DOHH2 (cell line): ENCODE data around the gene CBX7.

ENCODE experiments used
- H3F3A ChIP-seq: fragments of 200-600 bp; sonication (generic), shearing (Covaris generic); 2 replicates; pipeline ENCODE4 v1.6.0; 2016; ENCODE audit warnings: antibody characterized with exemption, mild to moderate bottlenecking; ENCODE audit not compliant: control insufficient read depth, insufficient read depth
- H3K27ac ChIP-seq: fragments of 200-600 bp; sonication (generic); 2 replicates; pipeline ENCODE4 v1.5.1; 2014; ENCODE audit warnings: low read depth, mild to moderate bottlenecking, low read length, moderate library complexity
- H3K27me3 ChIP-seq: fragments of 200-600 bp; sonication (generic); 2 replicates; pipeline ENCODE4 v1.6.1; 2014; ENCODE audit warnings: mild to moderate bottlenecking, low read length, mixed read lengths; ENCODE audit not compliant: control insufficient read depth
- H3K36me3 ChIP-seq: fragments of 200-600 bp; sonication (generic); 2 replicates; pipeline ENCODE4 v1.6.1; 2014; ENCODE audit warnings: mild to moderate bottlenecking, low read length, moderate library complexity, mixed read lengths; ENCODE audit not compliant: control insufficient read depth
- H3K4me1 ChIP-seq: fragments of 200-600 bp; sonication (generic); 2 replicates; pipeline ENCODE4 v1.6.1; 2014; ENCODE audit warnings: mild to moderate bottlenecking, low read length, mixed read lengths; ENCODE audit not compliant: control insufficient read depth
- H3K4me2 ChIP-seq: fragments of 200-600 bp; sonication (generic); 2 replicates; pipeline ENCODE4 v1.6.0; 2014; ENCODE audit warnings: mild to moderate bottlenecking, low read length, moderate library complexity
- H3K4me3 ChIP-seq: fragments of 200-600 bp; sonication (generic); 2 replicates; pipeline ENCODE4 v1.5.1; 2014; ENCODE audit warnings: mild to moderate bottlenecking, low read length, mixed read lengths
- H3K79me2 ChIP-seq: fragments of 200-600 bp; sonication (generic); 2 replicates; pipeline ENCODE4 v1.6.1; 2014; ENCODE audit warnings: mild to moderate bottlenecking, low read length, mixed read lengths; ENCODE audit not compliant: control insufficient read depth
- H3K9me2 ChIP-seq: fragments of 200-600 bp; sonication (generic); replicated peaks from 2 replicates; pipeline ENCODE4 v1.6.1; 2014; ENCODE audit warnings: mild to moderate bottlenecking, low read length, mixed read lengths; ENCODE audit not compliant: control insufficient read depth
- H3K9me3 ChIP-seq: fragments of 200-600 bp; sonication (generic); 2 replicates; pipeline ENCODE4 v1.6.1; 2014; ENCODE audit warnings: antibody characterized with exemption, low read length, mixed read lengths; ENCODE audit not compliant: control insufficient read depth, insufficient read depth
- H4K20me1 ChIP-seq: fragments of 200-600 bp; sonication (generic); 2 replicates; pipeline ENCODE4 v1.6.0; 2014; ENCODE audit warnings: low read depth, mild to moderate bottlenecking, antibody characterized with exemption, low read length, moderate library complexity; ENCODE audit not compliant: control insufficient read depth, insufficient read depth
- EZH2phosphoT487 ChIP-seq: fragments of 200-600 bp; sonication (generic); IDR thresholded peaks from 2 replicates; pipeline ENCODE4 v1.6.1; 2017; ENCODE audit warnings: borderline replicate concordance, mild to moderate bottlenecking, antibody characterized with exemption, low read length, moderate library complexity, mixed read lengths
- TF ChIP-seq, protein P1 (sequence below): fragments of 200-600 bp; sonication (generic); IDR thresholded peaks from one replicate; pipeline ENCODE4 v1.5.1; 2014; ENCODE audit warnings: antibody characterized with exemption, mild to moderate bottlenecking, low read depth, low read length; ENCODE audit not compliant: poor library complexity, severe bottlenecking

The CBX7 gene

DNA sequence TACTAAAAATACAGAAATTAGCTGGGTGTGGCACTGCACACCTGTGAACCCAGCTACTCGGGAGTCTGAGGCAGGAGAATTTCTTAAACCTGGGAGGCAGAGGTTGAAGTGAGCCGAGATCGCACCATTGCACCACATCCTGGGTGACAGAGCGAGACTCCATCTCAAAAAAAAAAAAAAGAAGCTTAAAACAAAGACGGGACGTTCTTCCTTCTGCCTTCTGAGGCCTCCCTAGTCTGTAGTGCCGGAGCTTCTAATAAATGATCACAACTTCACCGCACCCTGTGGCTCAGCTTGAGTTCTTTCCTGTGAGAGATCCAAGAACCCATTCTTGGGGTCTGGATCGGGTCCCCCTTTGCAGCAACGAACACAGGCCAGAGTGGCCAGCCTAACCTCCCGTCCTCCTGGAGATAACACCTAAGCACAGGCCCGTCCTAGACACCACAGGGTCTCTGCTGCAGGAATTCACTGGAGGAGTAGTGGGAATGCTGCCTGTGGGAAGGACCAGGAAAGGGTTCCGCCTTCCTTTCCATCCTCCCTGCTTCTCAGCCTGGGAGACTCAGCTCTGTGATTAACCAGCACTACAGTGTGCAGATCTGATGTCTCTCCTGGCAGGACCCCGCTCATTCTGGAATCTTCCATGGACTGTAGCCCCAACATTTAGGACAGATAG, 57.6 kb downstream of the CBX7 start:
- Histone ChIP-seq H3K36me3 (no peaks in the 10 kb centered on the region), H3K79me2 (no peaks in the 10 kb centered on the region), H4K20me1 (no peaks in the 10 kb centered on the region), H3F3A (0 out of 2 replicates have a peak, but pooled peaks cover 2% of the 10 kb centered on the region), H3K27ac (no peak overlapping the region), H3K4me2 (no peak overlapping the region), H3K4me1 (peaks cover 30% of the 10 kb centered on the region), H3K4me3 (no peak overlapping the region), H3K9me2 (no peaks in the 10 kb centered on the region), H3K9me3 (no peaks in the 10 kb centered on the region), H3K27me3 (no peaks in the 10 kb centered on the region)
- TF ChIP-seq EZH2phosphoT487 = no peak
- TF ChIP-seq, protein P1, sequence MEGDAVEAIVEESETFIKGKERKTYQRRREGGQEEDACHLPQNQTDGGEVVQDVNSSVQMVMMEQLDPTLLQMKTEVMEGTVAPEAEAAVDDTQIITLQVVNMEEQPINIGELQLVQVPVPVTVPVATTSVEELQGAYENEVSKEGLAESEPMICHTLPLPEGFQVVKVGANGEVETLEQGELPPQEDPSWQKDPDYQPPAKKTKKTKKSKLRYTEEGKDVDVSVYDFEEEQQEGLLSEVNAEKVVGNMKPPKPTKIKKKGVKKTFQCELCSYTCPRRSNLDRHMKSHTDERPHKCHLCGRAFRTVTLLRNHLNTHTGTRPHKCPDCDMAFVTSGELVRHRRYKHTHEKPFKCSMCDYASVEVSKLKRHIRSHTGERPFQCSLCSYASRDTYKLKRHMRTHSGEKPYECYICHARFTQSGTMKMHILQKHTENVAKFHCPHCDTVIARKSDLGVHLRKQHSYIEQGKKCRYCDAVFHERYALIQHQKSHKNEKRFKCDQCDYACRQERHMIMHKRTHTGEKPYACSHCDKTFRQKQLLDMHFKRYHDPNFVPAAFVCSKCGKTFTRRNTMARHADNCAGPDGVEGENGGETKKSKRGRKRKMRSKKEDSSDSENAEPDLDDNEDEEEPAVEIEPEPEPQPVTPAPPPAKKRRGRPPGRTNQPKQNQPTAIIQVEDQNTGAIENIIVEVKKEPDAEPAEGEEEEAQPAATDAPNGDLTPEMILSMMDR = no peak

DNA sequence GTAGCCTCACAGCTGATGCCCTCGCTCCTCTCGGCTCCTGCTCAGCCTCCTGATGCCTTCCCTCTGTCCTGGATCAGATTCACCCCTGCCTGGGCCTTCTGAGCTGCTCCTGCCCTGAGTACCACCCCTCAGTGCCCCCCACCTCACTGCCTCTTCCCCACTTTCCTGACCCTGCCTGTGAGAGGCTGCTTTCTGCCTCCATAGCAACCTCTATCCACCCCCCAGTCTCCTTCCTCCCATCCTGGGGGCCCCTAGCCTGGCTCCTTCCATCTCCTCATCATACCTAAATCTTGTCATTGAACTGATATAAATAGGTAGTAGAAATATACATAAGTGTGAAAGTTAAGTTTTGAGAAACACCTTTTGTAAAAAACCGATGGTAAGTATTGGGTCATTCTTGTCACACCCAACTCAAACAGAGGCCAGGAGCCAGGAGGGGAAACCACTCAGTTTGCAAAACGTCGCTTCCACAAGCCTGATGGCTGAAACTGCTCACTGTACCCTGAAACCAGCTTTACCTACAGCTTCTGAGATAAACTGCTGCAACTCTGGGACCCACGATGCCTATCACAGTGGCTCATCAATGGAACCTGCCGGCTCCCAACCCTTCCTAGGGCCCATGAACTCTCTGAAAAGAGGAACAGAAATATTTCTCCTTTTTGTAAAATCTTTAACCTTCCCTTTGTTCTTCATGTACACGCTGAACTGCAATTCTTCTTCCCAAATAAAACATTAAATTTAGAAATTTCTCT, 60.2 kb downstream of the CBX7 start:
- Histone ChIP-seq H3K9me2 (no peaks in the 10 kb centered on the region), H3K9me3 (no peaks in the 10 kb centered on the region), H3K27ac (no peak overlapping the region), H4K20me1 (no peaks in the 10 kb centered on the region), H3K4me2 (no peak overlapping the region), H3F3A (no peaks in the 10 kb centered on the region), H3K4me1 (peaks cover 6% of the 10 kb centered on the region), H3K4me3 (no peak overlapping the region), H3K79me2 (no peaks in the 10 kb centered on the region), H3K36me3 (no peaks in the 10 kb centered on the region), H3K27me3 (no peaks in the 10 kb centered on the region)
- no peak for TF ChIP-seq EZH2phosphoT487
- TF ChIP-seq, protein P1 = no peak

DNA sequence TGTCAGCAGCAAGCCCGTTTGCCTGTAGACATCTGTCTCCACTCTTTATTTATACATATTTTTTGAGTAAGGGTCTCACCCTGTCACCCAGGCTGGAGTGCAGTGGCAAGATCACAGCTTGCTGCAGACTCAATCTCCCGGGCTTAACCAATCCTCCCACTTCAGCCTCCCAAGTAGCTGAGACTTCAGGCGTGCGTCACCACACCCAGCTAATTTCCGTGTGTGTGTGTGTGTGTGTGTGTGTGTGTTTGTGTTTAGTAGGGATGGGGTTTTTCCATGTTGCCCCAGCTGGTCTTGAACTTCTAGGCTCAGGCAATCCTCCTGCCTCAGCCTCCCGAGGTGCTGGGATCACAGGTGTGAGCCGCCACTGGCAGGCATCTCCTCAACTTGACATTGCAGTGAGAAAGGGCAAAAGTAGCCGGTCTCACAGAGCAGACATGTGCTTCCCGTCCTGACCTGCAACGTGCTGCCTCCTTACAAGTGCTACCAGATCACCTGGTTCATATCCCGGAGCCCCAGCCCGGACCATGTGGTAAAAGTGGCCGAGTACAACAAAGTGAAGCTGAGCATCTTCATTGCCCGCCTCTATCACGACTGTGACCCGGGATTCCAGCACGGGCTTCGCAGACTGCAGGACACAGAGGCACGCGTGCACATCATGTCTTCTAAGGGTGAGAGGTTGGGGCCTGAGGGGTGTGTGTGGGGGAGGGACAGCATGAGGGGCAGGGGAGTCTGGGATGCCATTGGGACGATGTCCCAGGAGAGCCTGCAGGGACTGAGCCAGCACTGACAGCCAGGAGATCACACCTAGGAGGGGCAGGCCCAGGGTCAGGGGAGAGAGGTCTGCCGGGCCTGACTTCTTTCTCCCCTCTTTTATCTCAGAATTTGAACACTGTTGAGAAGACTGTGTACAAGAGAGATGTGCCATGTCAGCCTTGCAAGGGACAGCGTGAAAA, 61.1 kb downstream of the CBX7 start:
- H3K79me2 ChIP-seq = no peaks in the 10 kb centered on the region
- H4K20me1 ChIP-seq = no peaks in the 10 kb centered on the region
- no peaks in the 10 kb centered on the region for H3K27me3 ChIP-seq
- TF ChIP-seq, protein P1 = no peak
- no peak for TF ChIP-seq EZH2phosphoT487
- H3K4me2 ChIP-seq = no peak overlapping the region
- H3K9me3 ChIP-seq = no peaks in the 10 kb centered on the region
- no peak overlapping the region for H3K4me3 ChIP-seq
- H3F3A ChIP-seq = no peaks in the 10 kb centered on the region
- H3K4me1 ChIP-seq = no peaks in the 10 kb centered on the region
- no peak overlapping the region for H3K27ac ChIP-seq
- no peaks in the 10 kb centered on the region for H3K9me2 ChIP-seq
- H3K36me3 ChIP-seq = no peaks in the 10 kb centered on the region
